ENCODE measurements around the gene SAMD7. TPM values are rescaled to one million over a fixed set of nuclear protein-coding genes. Genes with fewer than 3 reads are reported as not detected.

SAMD7 gene
- total RNA-seq, 1 experiment from 2014 or later, result not detected

GRCh38 chr3:169966951-169967915, 55.9 kb downstream of the SAMD7 start:
- no peaks in the 10 kb centered on the region for H3F3A ChIP-seq (ENCODE audit: low read length, unreplicated experiment)
- peak overlapping the region; percentile 86 for H3K9ac ChIP-seq (ENCODE audit: low read length)
- H3K36me3 ChIP-seq (ENCODE audit: low read depth, low read length), result peaks cover 5% of the 10 kb centered on the region; the same call in 1 of the 2 replicates
- BruUV-seq (replicated peaks), result TSS peak; percentile 36
- H3K4me2 ChIP-seq (ENCODE audit: low read length), result peak overlapping the region; percentile 94
- no peaks in the 10 kb centered on the region for H3K27me3 ChIP-seq (ENCODE audit: low read length)
- peak; percentile 62 for ATAC-seq
- H3K27ac ChIP-seq (ENCODE audit: low read length), result peak overlapping the region; percentile 15
- H2AFZ ChIP-seq (ENCODE audit: low read length), result peak overlapping the region; percentile 99
- CTCF ChIA-PET, result interaction anchor here (0.5 to 0.7 kb wide), 2 partner anchors 14 to 73 kb away, joined by 3 to 4 read pairs; no protein-coding TSS in a partner anchor
- H3K9me3 ChIP-seq (ENCODE audit: low read length), result no peaks in the 10 kb centered on the region
- intact Hi-C loops (cut with micrococcal nuclease), result loop anchor here (1.0 to 2.0 kb wide), 3 partner anchors 22 to 202 kb away; partner anchors contain the start of gene TERC
- TF ChIP-seq EZH2phosphoT487 (IDR thresholded peaks at IDR 0.05; ENCODE audit: borderline replicate concordance, low read length), result no peak
- TF ChIP-seq CTCF (conservative IDR thresholded peaks at IDR 0.05; ENCODE audit: low read depth, low read length), result no peak
- no peak for TF ChIP-seq EZH2 (IDR thresholded peaks at IDR 0.05; ENCODE audit: low read length, unreplicated experiment)
- peaks cover 15% of the 10 kb centered on the region for H3K4me1 ChIP-seq (ENCODE audit: insufficient read depth, low read length)
- DNase-seq, result peak; percentile 30
- H4K20me1 ChIP-seq (ENCODE audit: low read length), result peaks cover 28% of the 10 kb centered on the region
- POLR2A ChIA-PET (ENCODE audit: unreplicated experiment), result interaction anchor here (0.5 to 0.9 kb wide), 3 partner anchors 20 to 903 kb away, joined by 4 to 7 read pairs (median 6); partner anchors contain the start of gene RPL22L1
- H3K79me2 ChIP-seq (ENCODE audit: low read length), result peaks cover 61% of the 10 kb centered on the region
- H3K9me2 ChIP-seq (replicated peaks; ENCODE audit: low read length), result no peaks in the 10 kb centered on the region
- peak overlapping the region; percentile 75 for H3K4me3 ChIP-seq (ENCODE audit: low read length)

- BruUV-seq (replicated peaks), result no TSS peak
- Histone ChIP-seq H3K27ac (ENCODE audit: low read length) (no peak overlapping the region), H3F3A (ENCODE audit: low read length, unreplicated experiment) (no peaks in the 10 kb centered on the region), H3K4me2 (ENCODE audit: low read length) (peak overlapping the region; percentile 94), H3K79me2 (ENCODE audit: low read length) (peaks cover 73% of the 10 kb centered on the region), H3K27me3 (ENCODE audit: low read length) (no peaks in the 10 kb centered on the region), H3K4me1 (ENCODE audit: insufficient read depth, low read length) (peaks cover 15% of the 10 kb centered on the region), H3K9me3 (ENCODE audit: low read length) (no peaks in the 10 kb centered on the region), H3K4me3 (ENCODE audit: low read length) (peak overlapping the region; percentile 75), H3K36me3 (ENCODE audit: low read depth, low read length) (peaks cover 8% of the 10 kb centered on the region; the same call in 1 of the 2 replicates), H3K9ac (ENCODE audit: low read length) (peak overlapping the region; percentile 86), H3K9me2 (replicated peaks; ENCODE audit: low read length) (no peaks in the 10 kb centered on the region), H4K20me1 (ENCODE audit: low read length) (peaks cover 28% of the 10 kb centered on the region), H2AFZ (ENCODE audit: low read length) (no peak overlapping the region)
- intact Hi-C loops (cut with micrococcal nuclease), result no loop called here
- ATAC-seq (no peak), DNase-seq (no peak)
- ChIA-PET POLR2A (ENCODE audit: unreplicated experiment) (no interaction called here), CTCF (no interaction called here)
- TF ChIP-seq EZH2phosphoT487 (IDR thresholded peaks at IDR 0.05; ENCODE audit: borderline replicate concordance, low read length) (no peak), CTCF (conservative IDR thresholded peaks at IDR 0.05; ENCODE audit: low read depth, low read length) (no peak), EZH2 (IDR thresholded peaks at IDR 0.05; ENCODE audit: low read length, unreplicated experiment) (no peak)
Measured at GRCh38 chr3:169968224-169968885, 57.0 kb downstream of the SAMD7 start.
